ENCODE data around the gene DBX1. TPM values are rescaled to one million over a fixed set of nuclear protein-coding genes. Genes with fewer than 3 reads are reported as not detected.

Gene DBX1
- total RNA-seq, 6 donors from 2014 or later: not detected

GRCh38 chr11:20125927-20126326 lies 34.3 kb downstream of the DBX1 start:
- Histone ChIP-seq H3K9me3 (no peaks in the 10 kb centered on the region), H3K36me3 (no peaks in the 10 kb centered on the region), H3K4me3 (no peak overlapping the region), H3K4me1 (no peaks in the 10 kb centered on the region), H3K27me3 (no peaks in the 10 kb centered on the region), H3K27ac (no peak overlapping the region)
- 74 to 85% methylated on average over 4 to 6 of the region's 6 CpGs for WGBS, 2 donors
- no peak for DNase-seq
- no peak for TF ChIP-seq POLR2A (IDR thresholded peaks at IDR 0.05)
- no peak for TF ChIP-seq CTCF (IDR thresholded peaks at IDR 0.05)
- TF ChIP-seq POLR2AphosphoS5 (IDR thresholded peaks at IDR 0.05): no peak
- TF ChIP-seq EP300 (IDR thresholded peaks at IDR 0.05): no peak
- no peak for ATAC-seq (ENCODE audit: low FRiP score in 2 of 2)

DNA sequence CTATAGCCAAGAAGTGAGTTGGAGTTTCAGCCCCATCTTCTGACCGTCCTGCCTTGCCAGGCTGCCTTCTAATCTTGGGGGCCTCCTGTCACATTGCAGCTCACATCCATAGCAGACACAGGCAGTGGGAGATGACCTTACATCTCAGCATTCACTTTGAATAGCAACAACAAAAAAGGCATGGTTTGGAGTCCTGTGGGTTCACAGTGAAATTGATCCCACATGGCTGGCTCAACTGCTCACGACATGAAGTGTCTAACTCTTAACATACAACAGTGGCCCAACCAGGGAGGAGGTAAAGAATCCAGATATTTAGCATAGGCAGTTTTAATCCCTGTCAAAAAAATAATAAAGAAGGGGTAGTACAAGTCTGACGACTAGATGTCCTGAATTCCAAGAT lies 38.1 kb downstream of the DBX1 start:
- ATAC-seq (ENCODE audit: low FRiP score in 2 of 2) (no peak), DNase-seq (no peak)
- Histone ChIP-seq H3K4me3 (no peak overlapping the region), H3K27ac (no peak overlapping the region), H3K9me3 (no peaks in the 10 kb centered on the region), H3K4me1 (no peaks in the 10 kb centered on the region), H3K27me3 (no peaks in the 10 kb centered on the region), H3K36me3 (peaks cover 4 to 21% (median 14%) of the 10 kb centered on the region in 4 donors)
- 86 to 87% methylated on average over 3 of the region's 3 CpGs for WGBS, 2 donors
- TF ChIP-seq POLR2AphosphoS5 (IDR thresholded peaks at IDR 0.05): no peak
- no peak for TF ChIP-seq EP300 (IDR thresholded peaks at IDR 0.05)
- TF ChIP-seq POLR2A (IDR thresholded peaks at IDR 0.05): no peak
- TF ChIP-seq CTCF (IDR thresholded peaks at IDR 0.05): no peak

- TF ChIP-seq POLR2A (IDR thresholded peaks at IDR 0.05) (no peak), EP300 (IDR thresholded peaks at IDR 0.05) (no peak), POLR2AphosphoS5 (IDR thresholded peaks at IDR 0.05) (no peak), CTCF (IDR thresholded peaks at IDR 0.05) (no peak)
- Histone ChIP-seq H3K36me3 (peaks cover 4 to 29% (median 14%) of the 10 kb centered on the region in 4 donors), H3K9me3 (no peaks in the 10 kb centered on the region), H3K4me1 (no peaks in the 10 kb centered on the region), H3K27ac (no peak overlapping the region), H3K27me3 (no peaks in the 10 kb centered on the region), H3K4me3 (no peak overlapping the region)
- DNase-seq: no peak
- ATAC-seq (ENCODE audit: low FRiP score in 2 of 2): no peak
- WGBS, 2 donors: 88 to 96% methylated on average over 7 of the region's 7 CpGs
Measured at GRCh38 chr11:20120134-20120925, 39.9 kb downstream of the DBX1 start.

GRCh38 chr11:20119315-20119714 lies 41.0 kb downstream of the DBX1 start:
- H3K36me3 ChIP-seq: peaks cover 7 to 38% (median 15%) of the 10 kb centered on the region in 4 donors
- TF ChIP-seq POLR2A (IDR thresholded peaks at IDR 0.05): no peak
- TF ChIP-seq CTCF (IDR thresholded peaks at IDR 0.05): no peak
- no peak for TF ChIP-seq EP300 (IDR thresholded peaks at IDR 0.05)
- no peak for TF ChIP-seq POLR2AphosphoS5 (IDR thresholded peaks at IDR 0.05)
- H3K9me3 ChIP-seq: no peaks in the 10 kb centered on the region
- H3K27ac ChIP-seq: no peak overlapping the region
- ATAC-seq (ENCODE audit: low FRiP score in 2 of 2) (no peak), DNase-seq (no peak)
- 91 to 92% methylated on average over 11 to 12 of the region's 12 CpGs for WGBS, 2 donors
- no peaks in the 10 kb centered on the region for H3K4me1 ChIP-seq
- H3K27me3 ChIP-seq: no peaks in the 10 kb centered on the region
- H3K4me3 ChIP-seq: no peak overlapping the region

DNA sequence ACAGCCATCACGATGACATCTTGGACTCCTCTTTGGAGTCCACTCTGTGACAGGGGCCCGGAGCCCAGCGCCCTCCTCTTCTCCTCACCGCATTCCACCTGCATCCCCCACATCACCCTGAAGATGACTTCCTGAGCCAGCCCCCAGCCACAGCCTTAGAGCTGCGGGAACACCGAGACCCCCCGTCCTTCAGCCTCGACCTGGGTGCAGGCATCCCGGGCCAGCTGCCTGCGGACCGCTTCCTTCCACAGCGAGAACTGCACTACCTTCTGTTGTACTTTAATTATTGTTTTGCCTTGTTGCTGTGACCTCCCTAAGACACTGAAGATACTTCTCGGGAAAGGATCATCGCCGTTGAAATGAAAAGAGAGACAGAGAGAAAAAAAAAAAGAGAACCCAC lies 42.1 kb downstream of the DBX1 start:
- H3K36me3 ChIP-seq: peaks cover 7 to 39% (median 15%) of the 10 kb centered on the region in 4 donors
- WGBS, 2 donors: 94 to 97% methylated on average over 15 of the region's 15 CpGs
- ATAC-seq (ENCODE audit: low FRiP score in 2 of 2): peak in 1 of 2 donors; percentile 14
- TF ChIP-seq EP300 (IDR thresholded peaks at IDR 0.05) (no peak), POLR2A (IDR thresholded peaks at IDR 0.05) (no peak), CTCF (IDR thresholded peaks at IDR 0.05) (no peak), POLR2AphosphoS5 (IDR thresholded peaks at IDR 0.05) (no peak)
- H3K27me3 ChIP-seq: no peaks in the 10 kb centered on the region
- H3K4me1 ChIP-seq: no peaks in the 10 kb centered on the region
- no peak overlapping the region for H3K4me3 ChIP-seq
- peak in 1 of 2 donors; percentile 50 for DNase-seq
- no peaks in the 10 kb centered on the region for H3K9me3 ChIP-seq
- H3K27ac ChIP-seq: no peak overlapping the region
